HepG2 (cell line): ENCODE results near the gene FCRLA. TPM values are rescaled to one million over a fixed set of nuclear protein-coding genes. Genes with fewer than 3 reads are reported as not detected.

Experiments used
- ARID3A ChIP-seq: IDR thresholded peaks from 2 replicates; pipeline ENCODE4 v1.6.1; 2012; ENCODE audit warnings: low read depth, low read length, improper control_type of control experiment
- FOXA1 ChIP-seq, 2 experiments: fragments of 450-650 bp in 1 of 2; sonication (generic) in 1 of 2; formaldehyde crosslinking in 1 of 2; IDR thresholded peaks; 2 replicates each; pipeline versions ENCODE4 v1.4.0 to v1.6.1; 2016 to 2020; ENCODE audit warnings: missing genetic modification reagents in 1 of 2
- IRF1 ChIP-seq: sonication (generic); formaldehyde crosslinking; IDR thresholded peaks from 2 replicates; pipeline ENCODE4 v1.4.0; 2020; ENCODE audit warnings: low read depth, mild to moderate bottlenecking, missing genetic modification reagents
- MED1 ChIP-seq: sonication (generic); formaldehyde crosslinking; IDR thresholded peaks from 2 replicates; pipeline ENCODE4 v1.4.0; 2020; ENCODE audit warnings: missing genetic modification reagents
- NFYC ChIP-seq: IDR thresholded peaks from 2 replicates; pipeline ENCODE4 v1.6.1; 2016; ENCODE audit warnings: missing genetic modification reagents, missing compliant biosample characterization
- PHF5A ChIP-seq: IDR thresholded peaks from one replicate; pipeline ENCODE4 v1.6.1; 2018; ENCODE audit warnings: low read depth, missing genetic modification reagents; ENCODE audit not compliant: unreplicated experiment
- SMARCC2 ChIP-seq: fragments of 450-650 bp; IDR thresholded peaks from 2 replicates; pipeline ENCODE4 v1.6.1; 2017; ENCODE audit warnings: antibody characterized with exemption, mild to moderate bottlenecking
- TSC22D2 ChIP-seq: sonication (generic); formaldehyde crosslinking; IDR thresholded peaks from 2 replicates; pipeline ENCODE4 v1.5.1; 2020; ENCODE audit warnings: missing genetic modification reagents, mild to moderate bottlenecking, borderline replicate concordance
- UBTF ChIP-seq: sonication (generic); formaldehyde crosslinking; IDR thresholded peaks from 2 replicates; pipeline ENCODE4 v1.4.0; 2020; ENCODE audit warnings: mild to moderate bottlenecking, missing genetic modification reagents
- ZFP91 ChIP-seq: sonication (generic); formaldehyde crosslinking; IDR thresholded peaks from 2 replicates; pipeline ENCODE4 v1.9.0; 2022; ENCODE audit warnings: missing genetic modification reagents, mild to moderate bottlenecking, borderline replicate concordance
- ZNF550 ChIP-seq: sonication (generic); formaldehyde crosslinking; IDR thresholded peaks from 2 replicates; pipeline ENCODE4 v1.4.0; 2020; ENCODE audit warnings: mild to moderate bottlenecking, missing genetic modification reagents, borderline replicate concordance
- ZNF577 ChIP-seq: sonication (generic); formaldehyde crosslinking; IDR thresholded peaks from 2 replicates; pipeline ENCODE4 v1.4.0; 2020; ENCODE audit warnings: mild to moderate bottlenecking, low read depth, missing genetic modification reagents, borderline replicate concordance
- ZNF703 ChIP-seq: sonication (generic); formaldehyde crosslinking; IDR thresholded peaks from 2 replicates; pipeline ENCODE4 v1.5.1; 2020; ENCODE audit warnings: missing genetic modification reagents, mild to moderate bottlenecking, moderate library complexity, borderline replicate concordance
- ZNF781 ChIP-seq: sonication (generic); formaldehyde crosslinking; IDR thresholded peaks from 2 replicates; pipeline ENCODE4 v1.5.1; 2020; ENCODE audit warnings: borderline replicate concordance, mild to moderate bottlenecking, missing genetic modification reagents; ENCODE audit errors: not compliant biosample characterization
- polyA plus RNA-seq, 8 experiments: library from polyadenylated mRNA; depleted of rRNA in 3 of 8; stranded (reverse) in 7 of 8; unstranded in 1 of 8; fragments of >200 nt; fragmentation: Illumina TruSeq in 4 of 8; extraction: Trizol in 4 of 8; gene quantifications; 2 replicates each; pipeline versions ENCODE4 v1.2.1 to v1.2.3, GENCODE V29; 2011 to 2016; ENCODE audit warnings: low read depth in 4 of 8, missing spikeins in 1 of 8, mixed read lengths in 1 of 8; ENCODE audit not compliant: insufficient read depth in 1 of 8
- total RNA-seq, 5 experiments: library from RNA; depleted of rRNA; stranded (reverse); fragments of >200 nt; fragmentation: Illumina TruSeq; extraction: Trizol; gene quantifications; 2 replicates each; pipeline ENCODE4 v1.2.3, GENCODE V29; 2016; ENCODE audit warnings: low read depth in 1 of 5
- TF ChIP-seq, protein P1 (sequence below): fragments of 450-650 bp; IDR thresholded peaks from 2 replicates; pipeline ENCODE4 v1.6.1; 2016
- TF ChIP-seq, protein P2 (sequence below): sonication (generic); formaldehyde crosslinking; IDR thresholded peaks from 2 replicates; pipeline ENCODE4 v1.8.1; 2023; ENCODE audit warnings: mild to moderate bottlenecking, missing genetic modification reagents, borderline replicate concordance

Gene FCRLA
- total and polyA plus RNA-seq, 2 of the 13 experiments (the other 11 are each of a cell fraction or from before 2014, with no cell fraction given): not detected

- no peak for TF ChIP-seq ARID3A
- no peak for TF ChIP-seq TSC22D2 (CRISPR knock-in tag)
- TF ChIP-seq, protein P1, sequence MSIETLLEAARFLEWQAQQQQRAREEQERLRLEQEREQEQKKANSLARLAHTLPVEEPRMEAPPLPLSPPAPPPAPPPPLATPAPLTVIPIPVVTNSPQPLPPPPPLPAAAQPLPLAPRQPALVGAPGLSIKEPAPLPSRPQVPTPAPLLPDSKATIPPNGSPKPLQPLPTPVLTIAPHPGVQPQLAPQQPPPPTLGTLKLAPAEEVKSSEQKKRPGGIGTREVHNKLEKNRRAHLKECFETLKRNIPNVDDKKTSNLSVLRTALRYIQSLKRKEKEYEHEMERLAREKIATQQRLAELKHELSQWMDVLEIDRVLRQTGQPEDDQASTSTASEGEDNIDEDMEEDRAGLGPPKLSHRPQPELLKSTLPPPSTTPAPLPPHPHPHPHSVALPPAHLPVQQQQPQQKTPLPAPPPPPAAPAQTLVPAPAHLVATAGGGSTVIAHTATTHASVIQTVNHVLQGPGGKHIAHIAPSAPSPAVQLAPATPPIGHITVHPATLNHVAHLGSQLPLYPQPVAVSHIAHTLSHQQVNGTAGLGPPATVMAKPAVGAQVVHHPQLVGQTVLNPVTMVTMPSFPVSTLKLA: no peak
- TF ChIP-seq, protein P2, sequence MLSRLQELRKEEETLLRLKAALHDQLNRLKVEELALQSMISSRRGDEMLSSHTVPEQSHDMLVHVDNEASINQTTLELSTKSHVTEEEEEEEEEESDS: 0 out of 2 replicates have a peak, but pooled peaks have one; percentile 12
- TF ChIP-seq SMARCC2: no peak
- TF ChIP-seq ZNF703 (CRISPR knock-in tag): no peak; the same call in 1 of the 2 replicates
- no peak for TF ChIP-seq NFYC (CRISPR knock-in tag)
- TF ChIP-seq ZNF781 (CRISPR knock-in tag): peak; percentile 95
- no peak for TF ChIP-seq PHF5A
- no peak for TF ChIP-seq ZNF550 (CRISPR knock-in tag)
- no peak for TF ChIP-seq FOXA1 (IDR thresholded peaks at IDR 0.05)
- TF ChIP-seq FOXA1 (CRISPR knock-in tag; IDR thresholded peaks at IDR 0.05): peak; percentile 2; the same call in 1 of the 2 replicates
- TF ChIP-seq IRF1: peak; percentile 30; the same call in 1 of the 2 replicates
- peak; percentile 95 for TF ChIP-seq UBTF (CRISPR knock-in tag)
- peak; percentile 61 for TF ChIP-seq MED1 (CRISPR knock-in tag)
- TF ChIP-seq ZFP91 (CRISPR knock-in tag): peak; percentile 96
- no peak for TF ChIP-seq ZNF577 (CRISPR knock-in tag)
Observed at GRCh38 chr1:161749509-161750407, 42.7 kb downstream of the FCRLA start, which contains the start of gene DUSP12 (continued).
